HG02870 (cell line): ENCODE results near the gene CXCL17.
"Not testable (repeated sequence)": the region's sequence is repeated elsewhere in the genome, so short reads cannot be mapped to it uniquely, and the experiment has no call there.

Source experiments
- ATAC-seq: cut with Tn5 transposase; IDR thresholded peaks from one replicate; pipeline ENCODE4 v1.9.1; 2021; ENCODE audit warnings: mild to moderate bottlenecking, moderate library complexity; ENCODE audit not compliant: unreplicated experiment

CXCL17 gene

DNA sequence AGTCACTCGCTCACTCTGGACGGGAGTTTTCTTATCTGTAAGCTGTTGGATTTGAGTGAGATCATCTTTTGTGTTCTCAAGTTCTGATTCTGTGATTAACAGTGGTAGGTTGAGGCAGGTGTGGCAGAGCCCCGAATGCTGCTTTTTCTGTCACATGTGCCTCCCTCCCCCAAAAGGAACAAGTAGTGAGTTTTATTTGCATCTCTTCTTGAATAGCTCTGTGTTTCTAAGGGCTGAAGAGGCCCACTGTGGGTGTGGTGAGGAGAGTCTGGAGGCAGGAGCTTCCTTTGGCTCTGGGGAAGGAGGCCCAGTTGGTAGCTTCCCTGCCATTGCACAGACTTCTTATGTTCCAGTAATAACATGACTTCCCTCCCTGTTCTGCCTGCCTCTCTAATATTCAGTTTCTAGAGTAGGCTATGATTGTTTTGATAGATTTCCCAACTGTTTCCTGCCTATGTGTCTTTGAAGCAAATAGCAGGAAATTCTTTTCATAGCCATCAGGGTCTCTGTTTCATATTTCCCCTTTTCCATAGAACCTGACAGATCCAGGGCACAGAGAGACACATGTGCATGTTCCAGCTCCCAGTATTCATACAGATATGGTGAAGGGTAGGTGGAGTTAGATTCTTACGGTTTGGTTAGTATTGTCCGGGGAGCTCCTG, 23.9 kb upstream of the CXCL17 start:
- ATAC-seq: no peak

DNA sequence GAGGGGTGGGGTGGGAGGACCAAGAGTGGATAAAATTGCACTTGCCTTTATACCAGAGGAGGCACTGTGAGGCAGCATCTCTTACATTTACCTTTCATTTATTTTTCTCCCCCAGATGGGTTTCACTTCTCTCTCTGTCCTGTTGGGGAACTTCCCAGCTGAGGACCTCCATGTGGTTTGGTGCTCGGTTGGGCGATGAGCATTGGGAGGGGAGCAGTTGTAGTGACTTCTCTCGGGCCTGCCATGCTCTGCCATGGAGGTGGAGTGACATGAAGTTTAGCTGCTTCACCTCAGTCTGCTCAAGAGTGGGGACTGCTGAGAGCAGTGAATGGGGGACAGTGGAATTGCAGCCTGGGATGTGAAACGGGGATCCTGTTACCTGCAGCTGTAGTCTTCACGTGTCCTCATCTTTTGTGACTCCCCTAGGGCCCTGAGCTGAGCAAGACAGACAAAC, 23.1 kb upstream of the CXCL17 start:
- ATAC-seq: peak; percentile 70

DNA sequence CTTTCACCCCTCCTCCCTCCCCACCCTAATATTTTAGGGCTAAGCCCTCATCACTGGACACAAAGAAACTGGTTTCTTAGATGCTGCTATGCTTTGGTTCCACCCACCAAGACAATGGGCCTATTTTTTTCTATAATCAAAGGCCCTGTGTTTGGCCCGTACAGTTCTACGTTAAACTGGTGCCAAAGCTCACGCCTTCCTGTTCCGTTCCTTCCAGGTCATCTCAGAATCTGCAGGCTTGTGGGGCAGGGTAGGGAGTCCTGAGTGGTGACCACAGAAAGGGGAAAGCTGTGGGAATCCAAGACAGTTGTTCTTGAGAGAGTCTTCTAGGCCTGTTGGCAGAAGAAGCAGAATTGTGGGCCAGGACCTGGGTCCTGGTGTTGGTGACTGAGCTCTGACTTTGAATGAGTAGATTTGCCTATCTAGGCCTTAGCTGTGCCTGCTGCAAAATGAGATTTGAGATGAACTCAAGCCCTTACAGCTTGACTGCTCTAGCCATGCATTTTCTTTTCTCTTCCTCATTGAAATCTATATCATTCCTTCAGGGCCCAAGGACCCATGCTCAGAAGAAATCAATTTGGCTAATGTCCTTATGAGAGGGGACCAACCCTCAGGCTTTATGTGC, 19.1 kb upstream of the CXCL17 start:
- no peak for ATAC-seq

DNA sequence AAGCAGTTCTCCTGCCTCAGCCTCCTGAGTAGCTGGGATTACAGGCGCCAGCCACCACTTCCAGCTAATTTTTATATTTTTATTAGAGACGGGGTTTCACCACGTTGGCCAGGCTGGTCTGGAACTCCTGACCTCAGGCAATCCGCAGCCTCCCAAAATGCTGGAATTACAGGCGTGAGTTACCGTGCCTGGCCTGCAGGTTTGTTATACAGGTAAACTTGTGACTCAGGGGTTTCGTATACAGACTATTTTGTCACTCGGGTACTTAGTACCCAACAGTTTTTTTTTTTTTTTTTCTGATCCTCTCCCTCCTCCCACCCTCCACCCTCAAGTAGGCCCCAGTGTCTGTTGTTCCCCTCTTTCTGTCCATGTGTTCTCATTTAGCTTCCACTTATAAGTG, 18.5 kb upstream of the CXCL17 start:
- ATAC-seq: not testable (repeated sequence)

DNA sequence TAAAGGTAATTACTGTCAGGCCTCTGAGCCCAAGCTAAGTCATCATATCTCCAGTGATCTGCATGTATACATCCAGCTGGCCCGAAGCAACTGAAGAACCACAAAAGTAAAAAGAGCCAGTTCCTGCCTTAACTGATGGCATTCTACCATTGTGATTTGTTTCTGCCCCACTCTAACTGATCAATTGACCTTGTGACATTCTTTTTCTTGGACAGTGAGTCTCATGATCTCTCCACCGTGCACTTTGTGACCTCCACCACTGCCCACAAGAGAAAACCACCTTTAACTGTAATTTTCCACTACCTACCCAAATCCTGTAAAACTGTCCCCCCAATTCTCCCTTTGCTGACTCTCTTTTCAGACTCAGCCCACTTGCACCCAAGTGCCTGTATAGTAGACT, 17.2 kb upstream of the CXCL17 start:
- ATAC-seq: no peak

DNA sequence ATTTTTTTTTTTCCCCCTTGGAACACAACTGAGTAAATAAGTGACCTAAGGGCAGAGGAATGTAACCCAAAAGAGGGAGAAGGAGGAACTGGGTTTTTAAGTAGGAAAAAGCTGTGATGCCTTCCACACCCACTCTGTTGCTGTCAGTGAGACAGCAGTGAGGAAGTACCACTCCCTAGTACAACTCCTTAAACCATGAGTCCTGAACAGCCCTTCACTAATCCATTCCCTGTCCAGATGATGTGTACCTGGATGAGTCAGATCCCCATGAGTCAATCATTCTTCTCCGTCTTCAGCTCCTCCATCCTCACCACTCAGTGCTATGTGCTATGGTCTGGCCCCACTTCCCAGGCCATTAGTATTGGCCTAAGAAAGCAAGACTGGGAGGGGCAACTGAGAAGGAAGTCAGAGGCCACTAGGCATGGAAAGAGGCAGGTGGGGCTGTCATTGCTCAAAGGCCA, 12.9 kb upstream of the CXCL17 start:
- ATAC-seq: no peak

DNA sequence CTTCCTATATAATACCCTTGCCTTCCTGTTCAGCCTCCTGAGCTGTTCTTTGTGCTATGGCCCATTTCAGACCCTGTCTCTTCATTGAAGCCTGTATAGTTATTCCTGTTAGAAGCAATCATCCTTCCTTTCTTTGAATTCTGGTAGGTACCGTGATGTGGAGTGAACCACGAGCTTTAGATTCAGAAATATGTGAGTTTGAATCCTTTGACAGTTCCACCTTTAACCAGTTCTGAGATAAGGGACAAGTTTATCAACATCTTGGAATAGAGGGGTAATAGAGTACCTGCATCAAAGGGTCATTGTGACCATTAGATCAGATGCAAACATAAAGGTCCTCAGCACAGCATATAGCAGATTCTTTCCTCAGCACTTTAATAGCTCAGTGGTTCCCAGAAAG, 12.3 kb upstream of the CXCL17 start:
- no peak for ATAC-seq

DNA sequence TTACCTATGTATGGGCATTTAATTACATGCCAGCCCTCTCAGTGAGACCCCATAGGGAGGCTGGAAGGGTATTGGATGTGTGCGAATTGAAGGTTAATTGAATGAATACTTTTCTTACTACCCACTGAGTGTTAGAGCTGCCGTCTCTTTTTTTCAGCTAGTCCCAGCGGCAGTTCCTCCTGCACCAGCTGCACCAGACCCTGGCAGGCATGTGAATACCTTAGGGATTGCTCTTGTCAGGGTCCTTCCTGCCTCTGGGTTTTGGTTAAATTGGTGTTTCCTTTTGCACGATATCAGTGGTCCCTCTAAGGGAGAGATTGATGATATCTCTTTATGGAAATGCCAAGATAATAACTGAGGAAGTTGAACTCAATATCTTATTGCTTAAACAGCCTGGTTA, 9.8 kb upstream of the CXCL17 start:
- no peak for ATAC-seq

DNA sequence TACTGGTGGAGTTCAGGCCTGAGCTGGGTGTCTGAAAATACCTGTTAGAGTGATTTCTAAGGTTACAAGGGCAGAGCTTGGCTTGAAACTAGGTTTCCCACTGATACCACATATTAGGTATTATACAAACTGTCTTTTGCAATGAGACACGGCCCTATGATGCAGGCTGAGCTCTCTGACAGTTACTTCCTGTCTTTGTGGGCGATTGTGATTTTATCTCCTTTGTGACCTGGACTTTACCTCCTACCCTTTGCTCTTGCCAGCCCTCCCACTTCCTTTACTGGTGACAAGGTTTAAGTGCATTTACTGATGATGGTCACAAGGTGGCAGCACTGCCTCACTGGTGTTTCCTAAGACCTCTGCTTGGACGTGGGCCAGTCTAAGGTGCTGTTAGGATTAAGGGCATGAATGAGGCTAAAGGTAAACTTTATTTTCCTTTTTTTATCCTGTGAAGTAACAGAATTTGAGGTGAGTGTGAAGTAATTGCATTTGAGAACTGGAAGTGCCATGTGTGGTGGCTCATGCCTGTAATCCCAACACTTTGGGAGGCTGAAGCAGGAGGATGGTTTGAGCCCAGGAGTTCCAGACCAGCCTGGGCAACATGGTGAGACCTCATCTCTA, 7.7 kb upstream of the CXCL17 start:
- ATAC-seq: peak; percentile 82

DNA sequence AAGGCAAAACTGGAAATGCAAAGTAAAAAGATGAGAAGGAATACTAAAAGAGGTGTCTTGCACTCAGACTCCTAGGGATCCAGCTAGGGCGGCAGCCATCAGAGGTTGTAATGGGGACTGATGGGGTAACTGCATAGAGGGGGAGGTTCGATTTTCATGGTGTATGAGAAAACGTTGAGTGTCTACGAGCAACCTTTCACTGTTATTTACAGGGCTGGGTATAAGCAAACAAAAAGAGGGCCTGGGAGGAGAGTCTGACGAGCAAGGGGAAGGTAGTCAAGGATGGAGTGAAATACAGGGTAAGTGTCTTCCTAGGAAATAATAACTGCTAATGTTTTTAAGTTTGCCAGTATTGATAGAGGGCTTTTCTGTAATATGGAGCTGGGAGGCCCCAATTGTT, 5.6 kb upstream of the CXCL17 start:
- ATAC-seq: not testable (repeated sequence)

DNA sequence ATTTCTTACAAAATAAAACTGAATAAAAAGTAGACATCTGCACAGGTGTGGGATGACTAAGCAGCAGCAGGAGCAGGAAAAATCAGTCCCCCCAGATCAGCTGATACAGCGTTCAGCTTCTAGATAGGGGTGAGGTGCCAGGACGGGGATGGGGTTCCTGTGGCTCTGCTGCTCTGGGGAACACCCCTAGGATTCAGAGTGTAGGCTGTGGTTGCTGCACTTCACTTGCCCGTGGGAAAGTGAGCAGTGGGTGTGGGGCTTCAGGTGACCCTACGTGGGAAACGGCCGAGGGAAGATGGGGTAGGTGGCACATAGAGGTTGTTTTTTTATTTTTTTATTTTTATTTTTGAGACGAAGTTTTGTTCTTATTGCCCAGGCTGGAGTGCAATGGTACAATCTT, 3.2 kb upstream of the CXCL17 start:
- no peak for ATAC-seq

DNA sequence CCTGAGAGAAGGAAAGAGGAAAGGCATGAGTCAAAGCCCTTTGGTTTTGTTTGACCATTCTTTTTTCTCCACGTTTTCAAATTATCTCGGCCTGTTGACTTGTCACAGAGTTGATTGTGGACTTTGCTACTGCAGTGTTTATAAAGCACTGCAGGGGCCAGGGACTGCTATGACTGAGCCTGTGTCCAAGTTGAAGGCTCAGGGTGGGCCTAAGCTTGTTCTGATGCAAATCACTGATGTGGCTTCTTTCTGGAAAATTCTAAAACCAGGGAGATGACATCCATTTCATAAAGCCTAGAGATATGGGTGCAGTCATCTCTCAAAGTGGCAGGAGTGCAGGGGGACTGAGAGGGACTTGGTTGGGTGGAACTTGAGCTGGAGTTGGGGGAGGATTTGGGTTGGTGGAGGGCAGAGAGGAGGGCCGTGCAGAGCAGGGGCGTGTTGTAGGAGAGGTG, 1.2 kb upstream of the CXCL17 start:
- no peak for ATAC-seq

DNA sequence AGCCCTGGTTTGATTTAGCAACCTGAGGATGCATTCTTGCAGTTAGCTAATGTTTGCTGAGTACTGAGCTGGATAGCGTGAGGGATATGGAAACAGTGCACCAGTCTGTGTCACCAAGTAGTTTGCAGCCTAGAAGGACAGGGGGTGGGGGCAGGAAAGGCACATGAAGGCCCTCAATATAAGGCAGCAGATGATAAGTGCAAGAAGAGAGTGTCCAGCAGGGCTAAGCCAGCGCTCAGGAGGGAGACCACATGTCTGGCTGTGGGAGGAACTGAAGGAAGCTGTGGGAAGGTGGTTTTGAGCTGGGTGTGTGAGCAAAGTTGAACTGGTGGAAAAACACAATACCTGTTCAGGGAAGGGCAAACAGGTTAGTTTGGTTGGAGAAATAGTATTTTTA, 1.7 kb downstream of the CXCL17 start:
- ATAC-seq: no peak

DNA sequence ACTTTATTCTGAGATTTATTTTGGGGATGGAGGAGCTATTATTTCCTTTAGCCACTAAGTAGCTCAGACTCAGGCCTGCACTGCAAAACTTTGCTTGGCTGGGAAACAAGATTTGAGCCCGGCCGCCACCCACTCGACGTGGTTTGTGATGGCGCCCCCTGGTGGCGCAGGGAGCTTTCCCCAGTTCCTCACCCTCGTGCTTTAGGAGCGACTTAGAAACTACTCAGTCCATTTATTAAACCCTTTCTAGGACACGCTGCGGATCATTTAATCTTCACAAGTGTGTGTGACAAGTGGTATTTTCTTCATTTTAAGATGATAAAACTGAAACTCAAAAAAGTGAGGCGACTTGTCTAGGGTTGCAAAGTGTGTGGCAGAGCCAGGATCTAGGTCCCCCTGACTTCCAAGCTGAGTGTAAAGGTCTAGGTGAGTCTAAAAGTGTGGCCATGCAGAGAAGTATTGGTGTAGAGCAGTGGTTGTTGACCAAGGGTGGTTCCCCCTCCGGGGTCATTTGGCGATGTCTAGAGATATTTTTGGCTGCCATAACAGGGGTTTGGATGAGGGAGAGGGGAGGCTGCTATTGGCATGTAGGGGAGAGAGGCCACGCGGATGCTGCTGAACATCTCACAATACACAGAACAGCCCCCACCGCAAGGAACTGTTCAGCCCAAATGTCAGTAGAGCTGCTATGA, 2.2 kb downstream of the CXCL17 start:
- ATAC-seq: no peak

DNA sequence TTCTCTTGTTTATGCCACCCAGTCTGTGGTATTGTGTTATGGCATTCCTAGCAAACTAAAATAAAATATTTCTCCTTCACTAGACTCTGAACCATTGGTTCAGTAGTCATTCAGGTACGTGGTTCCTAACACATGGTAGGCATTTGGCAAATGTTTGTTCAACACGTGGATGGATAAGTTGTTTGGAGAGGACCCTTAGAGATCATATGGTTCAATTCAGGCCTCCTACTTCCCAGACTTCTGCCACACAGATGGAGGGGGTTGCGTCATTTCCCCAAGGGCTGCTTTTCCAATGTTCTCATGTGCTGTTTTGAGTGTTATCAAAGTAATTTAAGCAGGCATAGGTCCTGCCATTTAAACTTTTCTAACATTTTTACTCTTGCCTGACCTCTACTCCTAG, 6.7 kb downstream of the CXCL17 start:
- ATAC-seq: no peak

DNA sequence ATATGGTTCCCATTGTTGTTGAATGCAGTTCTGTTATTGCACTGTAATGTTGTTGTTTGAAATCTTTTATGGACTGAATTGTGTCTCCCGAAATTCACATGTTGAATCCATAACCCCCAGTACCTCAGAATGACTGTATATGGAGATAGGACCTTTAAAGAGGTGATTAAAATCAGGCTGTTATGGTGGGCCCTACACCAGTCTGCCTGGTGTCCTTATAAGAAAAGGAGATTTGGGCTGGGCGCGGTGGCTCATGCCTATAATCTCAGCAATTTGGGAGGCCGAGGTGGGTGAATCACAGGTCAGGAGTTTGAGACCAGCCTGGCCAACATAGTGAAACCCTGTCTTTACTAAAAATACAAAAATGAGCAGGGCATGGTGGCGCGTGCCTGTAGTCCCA, 7.4 kb downstream of the CXCL17 start:
- no peak for ATAC-seq

DNA sequence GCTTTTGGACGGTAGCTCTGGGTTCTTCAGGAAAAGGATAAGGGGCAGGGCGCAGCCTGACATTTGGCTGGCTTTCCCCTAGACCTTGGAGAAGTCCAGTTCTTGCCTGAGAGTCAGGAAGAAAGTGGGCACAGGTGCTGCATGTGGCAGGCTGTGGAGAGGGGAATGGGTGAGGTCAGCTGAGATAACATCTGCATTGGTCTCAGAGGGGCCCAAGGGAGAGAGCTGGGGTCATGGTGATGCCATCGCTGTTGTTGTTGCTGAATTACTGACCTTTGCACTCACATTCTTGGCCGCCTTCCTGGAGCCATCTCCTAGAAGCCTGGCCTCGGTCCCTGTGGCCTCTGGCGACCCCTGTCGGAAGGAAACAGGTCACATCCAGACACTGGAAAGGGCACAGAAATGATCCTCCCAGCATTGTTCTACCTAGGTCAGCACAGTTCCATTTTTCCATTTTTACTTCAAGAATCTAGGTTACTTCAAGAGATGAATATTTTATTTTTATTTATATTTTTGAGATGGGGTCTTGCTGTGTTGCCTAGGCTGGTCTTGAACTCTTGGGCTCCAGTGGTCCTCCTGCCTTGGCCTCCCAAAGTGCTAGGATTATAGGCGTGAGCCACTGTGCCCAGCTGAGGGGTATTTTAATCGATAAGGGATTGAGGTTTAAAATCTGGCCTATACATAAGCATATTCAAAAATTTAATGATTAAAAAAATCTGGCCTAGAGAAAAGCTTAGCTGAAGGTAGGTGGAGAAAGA, 9.1 kb downstream of the CXCL17 start:
- ATAC-seq: peak; percentile 55

DNA sequence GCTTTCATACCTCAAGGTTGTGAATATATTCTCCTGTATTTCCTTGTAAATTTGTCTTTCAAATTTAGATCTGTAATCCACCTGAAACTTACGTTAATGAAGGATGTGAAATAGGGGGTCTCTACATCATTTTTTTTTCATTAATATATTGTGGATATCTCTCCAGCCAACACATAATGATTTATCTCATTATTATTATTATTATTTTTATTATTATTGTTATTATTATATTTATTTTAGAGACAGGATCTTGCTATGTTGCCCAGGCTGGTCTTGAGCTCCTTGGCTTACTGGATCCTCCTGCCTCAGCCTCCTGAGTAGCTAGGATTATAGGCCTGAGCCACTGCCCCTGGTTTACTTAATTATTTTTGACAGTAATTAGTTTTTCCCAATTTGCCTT, 11.3 kb downstream of the CXCL17 start:
- no peak for ATAC-seq

DNA sequence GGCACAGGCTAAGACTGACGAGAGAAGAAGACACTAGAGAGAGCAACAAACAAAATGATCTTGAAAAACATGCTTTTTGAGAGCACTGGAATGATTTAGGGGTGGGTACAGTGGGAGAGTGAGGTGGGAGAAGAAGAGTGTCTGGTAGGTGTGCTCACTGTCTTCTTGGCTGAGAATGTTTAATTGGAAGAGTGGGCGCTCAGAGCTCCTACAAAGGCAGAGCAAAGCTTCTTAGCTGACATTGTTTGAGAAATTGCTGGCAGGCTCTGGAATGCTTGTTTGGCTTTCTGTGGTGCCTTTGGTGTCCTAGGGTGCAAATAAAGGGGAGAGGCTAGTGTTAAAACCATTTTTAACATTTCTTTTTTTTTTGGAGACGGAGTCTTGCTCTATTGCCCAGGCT, 14.1 kb downstream of the CXCL17 start:
- no peak for ATAC-seq

DNA sequence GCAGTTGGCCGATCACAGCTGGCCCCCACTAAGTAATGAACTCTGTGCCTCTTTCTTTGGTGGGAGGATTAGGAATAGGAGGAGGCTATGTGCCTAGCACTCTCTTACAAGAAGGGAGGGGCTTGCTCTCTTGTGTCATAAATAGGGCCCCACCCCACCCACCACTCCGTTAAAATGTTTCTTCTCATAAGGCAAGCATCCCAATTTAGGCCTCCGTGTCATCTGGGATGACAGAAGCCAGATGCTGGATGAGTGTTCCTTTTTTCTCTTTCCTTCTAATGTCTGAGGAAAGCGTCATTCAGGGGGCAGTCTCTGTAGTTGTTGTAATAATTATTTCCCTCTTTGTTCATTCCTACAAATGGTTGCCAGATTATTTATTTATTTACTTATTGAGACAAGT, 15.4 kb downstream of the CXCL17 start, which contains the start of gene LIPE:
Gene LIPE (minus strand): TSS at position 76 of the 400 bp plus-strand sequence. CDS start 239 bp downstream, outside the sequence.
- no peak for ATAC-seq

DNA sequence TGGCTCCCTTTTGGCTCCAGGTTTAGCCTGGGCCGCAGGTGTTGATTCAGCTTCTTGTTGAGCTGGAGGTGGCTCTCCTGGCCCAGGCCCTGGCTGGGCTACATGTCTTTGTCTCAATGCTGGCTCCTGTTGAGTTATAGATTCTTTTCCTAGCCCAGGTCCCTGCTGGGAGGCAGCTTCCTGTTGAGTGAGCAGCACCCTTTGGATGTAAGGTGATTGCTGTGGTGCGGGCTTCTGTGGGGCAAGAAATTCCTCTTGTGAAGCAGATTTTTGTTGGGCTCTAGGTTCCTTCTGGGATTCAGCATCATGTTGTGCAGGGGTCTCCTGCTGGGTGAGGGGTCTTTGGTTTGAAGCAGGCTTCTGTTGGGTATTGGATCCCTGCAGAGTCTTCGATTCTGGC, 16.1 kb downstream of the CXCL17 start:
- ATAC-seq: no peak
